ENCODE measurements around the gene HOXA1.

HOXA1 gene

DNA sequence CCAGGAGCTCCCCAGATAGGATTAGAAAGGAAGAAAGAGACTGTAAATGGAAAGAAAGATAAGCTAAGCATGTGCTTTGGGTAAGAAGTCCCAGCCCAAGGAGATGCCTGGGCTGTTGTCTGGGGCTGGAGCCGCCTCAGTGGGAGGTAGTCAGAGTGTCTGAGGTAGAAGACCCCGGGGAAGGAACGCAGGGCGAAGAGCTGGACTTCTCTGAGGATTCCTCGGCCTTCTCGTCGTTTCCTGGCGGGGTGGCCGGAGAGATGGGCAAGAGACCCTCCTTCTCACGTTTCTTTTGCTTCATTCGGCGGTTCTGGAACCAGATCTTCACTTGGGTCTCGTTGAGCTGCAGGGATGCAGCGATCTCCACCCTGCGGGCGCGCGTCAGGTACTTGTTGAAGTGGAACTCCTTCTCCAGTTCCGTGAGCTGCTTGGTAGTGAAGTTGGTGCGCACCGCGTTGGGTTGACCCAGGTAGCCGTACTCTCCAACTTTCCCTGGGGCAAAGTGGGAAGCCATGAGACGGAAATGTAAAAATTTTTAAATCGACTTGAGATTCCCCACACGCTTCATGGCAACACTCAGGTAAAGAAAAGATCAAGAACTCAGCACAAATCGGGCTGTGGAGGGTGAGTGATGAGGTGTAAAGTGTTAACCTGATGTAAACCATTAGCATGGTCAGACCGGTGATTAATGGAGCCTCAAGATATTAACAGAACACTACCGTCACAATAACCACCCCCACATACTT is 1.3 kb downstream of the HOXA1 start:
- H3K4me3 ChIP-seq (ENCODE audit: control insufficient read depth, low read depth, low read length) = peak overlapping the region; percentile 83; the same call in 1 of the 2 replicates
- no peak for DNase-seq (ENCODE audit: low read depth)
- TF ChIP-seq, protein P1, sequence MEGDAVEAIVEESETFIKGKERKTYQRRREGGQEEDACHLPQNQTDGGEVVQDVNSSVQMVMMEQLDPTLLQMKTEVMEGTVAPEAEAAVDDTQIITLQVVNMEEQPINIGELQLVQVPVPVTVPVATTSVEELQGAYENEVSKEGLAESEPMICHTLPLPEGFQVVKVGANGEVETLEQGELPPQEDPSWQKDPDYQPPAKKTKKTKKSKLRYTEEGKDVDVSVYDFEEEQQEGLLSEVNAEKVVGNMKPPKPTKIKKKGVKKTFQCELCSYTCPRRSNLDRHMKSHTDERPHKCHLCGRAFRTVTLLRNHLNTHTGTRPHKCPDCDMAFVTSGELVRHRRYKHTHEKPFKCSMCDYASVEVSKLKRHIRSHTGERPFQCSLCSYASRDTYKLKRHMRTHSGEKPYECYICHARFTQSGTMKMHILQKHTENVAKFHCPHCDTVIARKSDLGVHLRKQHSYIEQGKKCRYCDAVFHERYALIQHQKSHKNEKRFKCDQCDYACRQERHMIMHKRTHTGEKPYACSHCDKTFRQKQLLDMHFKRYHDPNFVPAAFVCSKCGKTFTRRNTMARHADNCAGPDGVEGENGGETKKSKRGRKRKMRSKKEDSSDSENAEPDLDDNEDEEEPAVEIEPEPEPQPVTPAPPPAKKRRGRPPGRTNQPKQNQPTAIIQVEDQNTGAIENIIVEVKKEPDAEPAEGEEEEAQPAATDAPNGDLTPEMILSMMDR (IDR thresholded peaks at IDR 0.05; ENCODE audit: control insufficient read depth, insufficient read depth, low read depth, low read length, missing control alignments) = no peak

DNA sequence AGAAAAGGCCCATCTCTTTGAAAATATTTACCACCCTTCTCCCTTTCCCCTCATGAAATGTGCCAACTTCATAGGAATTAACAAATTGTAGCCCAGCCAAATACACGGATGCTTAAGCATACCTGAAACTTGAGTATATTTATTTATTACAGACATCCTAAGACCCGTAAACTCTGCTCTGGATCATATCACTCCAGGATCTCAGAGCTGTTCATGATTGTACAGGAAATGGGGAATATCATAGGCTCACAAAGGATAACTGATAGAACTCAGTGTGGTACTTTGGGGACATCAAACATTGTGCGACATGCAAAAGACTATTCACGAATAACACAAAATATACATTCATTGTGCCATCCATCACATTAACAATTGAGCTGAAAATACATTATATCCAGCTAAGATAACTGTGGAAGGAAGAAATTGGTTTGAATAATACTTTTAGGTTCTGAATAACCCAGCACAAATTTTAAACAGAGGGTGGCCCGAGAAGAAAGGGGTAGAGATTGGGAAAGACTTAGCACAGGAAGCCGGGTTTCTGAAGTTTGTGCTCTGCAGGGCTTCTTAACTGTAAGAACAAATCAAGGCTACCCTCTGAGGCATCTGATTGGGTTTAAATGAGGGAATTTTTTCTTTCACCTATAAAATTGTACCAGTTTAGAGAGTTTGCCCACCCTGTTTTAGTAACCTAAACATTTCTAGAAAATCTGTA is 2.5 kb downstream of the HOXA1 start:
- TF ChIP-seq, protein P1 (IDR thresholded peaks at IDR 0.05; ENCODE audit: control insufficient read depth, insufficient read depth, low read depth, low read length, missing control alignments) = no peak
- DNase-seq (ENCODE audit: low read depth) = no peak
- H3K4me3 ChIP-seq (ENCODE audit: control insufficient read depth, low read depth, low read length) = no peak overlapping the region

DNA sequence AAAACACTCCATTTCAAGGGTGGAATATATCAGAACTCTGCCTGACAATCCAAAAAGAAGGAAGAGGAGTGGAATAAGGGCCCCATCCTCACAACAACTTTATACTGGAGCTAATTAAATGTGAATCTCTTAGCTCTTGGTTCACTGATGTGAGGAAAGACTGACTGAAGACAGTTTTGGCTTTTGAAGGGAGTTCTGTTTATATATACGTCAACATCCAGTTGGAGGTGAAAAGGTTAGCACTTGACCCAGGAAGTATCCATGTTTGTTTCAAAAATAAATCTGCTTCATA is 3.0 kb downstream of the HOXA1 start:
- DNase-seq (ENCODE audit: low read depth) = no peak
- TF ChIP-seq, protein P1 (IDR thresholded peaks at IDR 0.05; ENCODE audit: control insufficient read depth, insufficient read depth, low read depth, low read length, missing control alignments) = no peak
- no peak overlapping the region for H3K4me3 ChIP-seq (ENCODE audit: control insufficient read depth, low read depth, low read length)

DNA sequence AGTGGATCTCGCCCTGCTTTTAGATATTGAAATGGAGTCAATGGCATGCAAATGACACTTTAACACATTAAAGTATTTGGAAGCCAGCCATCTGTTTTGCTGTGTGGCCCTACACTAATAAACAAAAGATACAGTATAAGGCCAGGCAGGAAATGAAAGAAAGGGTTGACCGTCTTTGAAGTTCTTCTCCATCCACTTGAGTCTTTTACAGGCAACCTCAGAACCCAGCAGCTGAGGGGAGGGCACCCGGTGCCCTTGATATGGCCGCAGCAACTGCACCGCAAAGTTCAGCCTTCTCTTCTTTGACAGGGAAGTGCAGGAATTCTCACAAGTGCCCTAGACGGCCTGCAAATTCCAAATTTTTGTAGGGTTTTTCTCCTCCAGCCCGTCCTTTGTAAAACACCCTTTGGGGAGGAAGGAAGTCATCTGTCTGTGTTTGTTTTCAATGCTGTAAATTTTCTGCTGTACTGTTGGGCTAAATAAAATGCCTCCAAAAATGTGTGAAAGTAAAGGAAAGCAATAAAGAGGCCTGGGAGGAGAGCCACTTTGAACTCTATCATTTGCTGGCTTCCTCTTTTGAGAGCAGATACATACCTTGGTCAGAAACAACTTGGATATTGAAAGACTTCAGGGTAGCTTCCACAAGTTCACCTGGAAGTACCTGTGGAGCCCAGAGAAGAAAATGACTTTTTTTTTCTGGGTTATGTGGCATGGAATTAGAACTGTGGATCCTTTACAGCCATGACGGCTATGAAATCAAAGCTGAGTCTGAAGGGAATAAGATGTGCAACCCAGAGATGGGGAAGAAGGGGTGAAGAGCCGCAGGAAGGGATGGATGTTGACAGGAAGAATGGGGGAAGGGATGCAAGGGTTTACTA is 3.6 kb downstream of the HOXA1 start:
- no peak for DNase-seq (ENCODE audit: low read depth)
- TF ChIP-seq, protein P1 (IDR thresholded peaks at IDR 0.05; ENCODE audit: control insufficient read depth, insufficient read depth, low read depth, low read length, missing control alignments) = no peak
- no peak overlapping the region for H3K4me3 ChIP-seq (ENCODE audit: control insufficient read depth, low read depth, low read length)

- TF ChIP-seq, protein P1 (IDR thresholded peaks at IDR 0.05; ENCODE audit: control insufficient read depth, insufficient read depth, low read depth, low read length, missing control alignments) = no peak
- no peak overlapping the region for H3K4me3 ChIP-seq (ENCODE audit: control insufficient read depth, low read depth, low read length)
- DNase-seq (ENCODE audit: low read depth) = no peak
Observed at GRCh38 chr7:27091105-27091504, 4.7 kb downstream of the HOXA1 start.

All from AG09309 (cell line).